AG04450 (cell line): Measurements from ENCODE around the gene DMD. TPM values are rescaled to one million over a fixed set of nuclear protein-coding genes. Genes with fewer than 3 reads are reported as not detected.

Experiments
- CTCF ChIA-PET: fragments of 300-600, 350-600 bp; formaldehyde crosslinking; extraction: SDS; loops from one replicate; lab custom pipeline; 2022; ENCODE audit warnings: antibody characterized with exemption, inconsistent platforms; lab: Charles Lee
- POLR2A ChIA-PET: fragments of 350-600 bp; formaldehyde crosslinking; extraction: SDS; loops from one replicate; lab custom pipeline; 2021; ENCODE audit warnings: antibody characterized with exemption, inconsistent platforms; lab: Yijun Ruan, JAX
- DNase-seq: peaks from one replicate; pipeline ENCODE4 v3.0.0-alpha.2; 2011; ENCODE audit warnings: low read depth, low spot score
- H3K27ac ChIP-seq: one replicate; pipeline ENCODE4 v1.5.1; 2012; ENCODE audit warnings: low read depth, low read length, control low read depth
- H3K27me3 ChIP-seq: one replicate; pipeline ENCODE4 v1.6.0; 2012; ENCODE audit warnings: low read length; ENCODE audit not compliant: control insufficient read depth, insufficient read depth
- H3K4me3 ChIP-seq: 2 replicates; pipeline ENCODE4 v1.5.1; 2011; ENCODE audit warnings: mild to moderate bottlenecking, low read depth, low read length, control low read depth
- H3K9me3 ChIP-seq: 2 replicates; pipeline ENCODE4 v1.5.1; 2012; ENCODE audit warnings: low read length; ENCODE audit not compliant: control insufficient read depth, insufficient read depth
- polyA plus RNA-seq: library from polyadenylated mRNA; depleted of rRNA; stranded (reverse); fragments of >200 nt; gene quantifications from 2 replicates; pipeline ENCODE4 v1.2.3, GENCODE V29; 2011
- TF ChIP-seq, protein P1 (sequence below): IDR thresholded peaks from 2 replicates; pipeline ENCODE4 v1.5.1; 2011; ENCODE audit warnings: low read depth, low read length, control low read depth, inconsistent platforms

Gene DMD
- polyA plus RNA-seq, 1 experiment = 7.6 TPM

DNA sequence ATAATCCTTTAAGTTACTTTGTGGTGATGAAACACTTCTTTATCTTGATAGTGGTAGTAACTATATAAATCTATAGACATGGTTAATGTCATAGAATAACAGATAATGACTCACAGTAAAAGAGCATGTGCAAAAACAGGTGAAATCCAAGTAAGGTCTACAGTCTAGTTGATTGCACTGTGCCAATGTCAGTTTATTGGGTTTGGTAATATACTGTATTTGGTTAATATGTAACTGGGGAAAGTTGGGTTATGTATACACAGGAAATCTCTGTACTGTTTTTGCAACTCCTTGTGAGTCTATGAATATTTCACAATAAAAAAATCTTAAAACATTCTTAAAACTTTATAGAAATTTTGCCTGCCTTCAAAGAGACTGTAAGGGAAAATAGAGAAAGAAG, 1071.9 kb downstream of the DMD start:
- POLR2A ChIA-PET = no interaction called here
- H3K9me3 ChIP-seq = no peaks in the 10 kb centered on the region; the same call in 1 of the 2 replicates
- no peak overlapping the region for H3K27ac ChIP-seq
- CTCF ChIA-PET = no interaction called here
- DNase-seq = no peak
- no peaks in the 10 kb centered on the region for H3K27me3 ChIP-seq
- TF ChIP-seq, protein P1, sequence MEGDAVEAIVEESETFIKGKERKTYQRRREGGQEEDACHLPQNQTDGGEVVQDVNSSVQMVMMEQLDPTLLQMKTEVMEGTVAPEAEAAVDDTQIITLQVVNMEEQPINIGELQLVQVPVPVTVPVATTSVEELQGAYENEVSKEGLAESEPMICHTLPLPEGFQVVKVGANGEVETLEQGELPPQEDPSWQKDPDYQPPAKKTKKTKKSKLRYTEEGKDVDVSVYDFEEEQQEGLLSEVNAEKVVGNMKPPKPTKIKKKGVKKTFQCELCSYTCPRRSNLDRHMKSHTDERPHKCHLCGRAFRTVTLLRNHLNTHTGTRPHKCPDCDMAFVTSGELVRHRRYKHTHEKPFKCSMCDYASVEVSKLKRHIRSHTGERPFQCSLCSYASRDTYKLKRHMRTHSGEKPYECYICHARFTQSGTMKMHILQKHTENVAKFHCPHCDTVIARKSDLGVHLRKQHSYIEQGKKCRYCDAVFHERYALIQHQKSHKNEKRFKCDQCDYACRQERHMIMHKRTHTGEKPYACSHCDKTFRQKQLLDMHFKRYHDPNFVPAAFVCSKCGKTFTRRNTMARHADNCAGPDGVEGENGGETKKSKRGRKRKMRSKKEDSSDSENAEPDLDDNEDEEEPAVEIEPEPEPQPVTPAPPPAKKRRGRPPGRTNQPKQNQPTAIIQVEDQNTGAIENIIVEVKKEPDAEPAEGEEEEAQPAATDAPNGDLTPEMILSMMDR = no peak
- no peak overlapping the region for H3K4me3 ChIP-seq

DNA sequence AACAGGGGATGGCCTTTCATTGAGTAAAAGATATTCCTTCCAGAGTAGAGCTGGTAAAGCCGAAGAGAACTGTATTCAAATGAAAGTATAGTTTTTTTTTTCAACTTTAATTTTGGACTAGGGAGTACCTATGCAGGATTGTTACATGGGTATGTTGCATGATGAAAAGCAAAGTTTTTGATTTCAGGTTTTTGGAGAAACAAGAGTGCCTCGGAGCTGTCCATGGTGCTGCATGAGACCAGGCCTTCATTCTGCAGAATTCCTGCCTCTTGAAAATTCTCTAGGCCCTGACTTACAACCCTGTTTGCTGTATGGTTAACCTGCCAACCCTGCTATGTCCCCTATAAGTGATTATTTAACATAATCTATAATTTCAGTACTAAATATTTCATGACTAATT, 1073.8 kb downstream of the DMD start:
- ChIA-PET CTCF (no interaction called here), POLR2A (no interaction called here)
- TF ChIP-seq, protein P1 = no peak
- Histone ChIP-seq H3K4me3 (no peak overlapping the region), H3K27me3 (no peaks in the 10 kb centered on the region), H3K27ac (no peak overlapping the region), H3K9me3 (no peaks in the 10 kb centered on the region)
- no peak for DNase-seq

DNA sequence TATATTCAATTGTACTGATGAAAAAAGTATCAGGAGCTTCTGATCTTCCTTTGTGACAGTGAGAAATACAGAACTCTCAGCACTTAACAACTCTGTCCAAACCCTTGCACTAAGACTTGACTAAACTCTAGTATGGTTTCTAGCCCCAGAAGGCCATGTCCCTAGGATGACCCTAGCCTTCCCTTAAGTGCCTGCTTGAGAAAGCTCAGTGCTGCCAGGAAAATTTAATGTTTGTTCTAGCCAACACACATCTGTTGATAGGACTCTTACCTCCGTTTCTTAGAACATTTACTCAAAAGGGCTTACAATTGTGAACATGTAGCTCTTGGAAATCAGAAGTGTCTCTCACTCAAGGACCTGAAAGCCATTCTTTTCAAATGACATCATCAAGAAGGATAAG, 1084.4 kb downstream of the DMD start:
- ChIA-PET CTCF (no interaction called here), POLR2A (no interaction called here)
- no peak for DNase-seq
- Histone ChIP-seq H3K27me3 (no peaks in the 10 kb centered on the region), H3K4me3 (no peak overlapping the region), H3K9me3 (no peaks in the 10 kb centered on the region), H3K27ac (no peak overlapping the region)
- TF ChIP-seq, protein P1 = no peak

DNA sequence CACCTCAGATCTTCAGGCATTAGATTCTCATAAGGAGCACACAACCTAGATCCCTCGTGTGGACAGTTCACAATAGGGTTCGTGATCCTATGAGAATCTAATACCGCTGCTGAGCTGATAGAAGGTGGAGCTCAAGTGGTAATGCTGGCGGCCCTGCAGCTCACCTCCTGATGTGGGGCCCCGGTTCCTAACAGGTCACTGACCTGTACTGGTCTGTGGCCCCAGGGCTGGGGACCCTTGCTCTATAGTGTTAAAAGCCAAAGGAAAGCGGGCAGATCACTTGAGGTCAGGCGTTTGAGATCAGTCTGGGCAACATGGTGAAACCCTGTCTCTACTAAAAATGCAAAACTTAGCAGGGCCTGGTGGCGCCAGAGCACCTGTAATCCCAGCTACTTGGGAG, 1092.5 kb downstream of the DMD start:
- ChIA-PET CTCF (no interaction called here), POLR2A (no interaction called here)
- H3K4me3 ChIP-seq = no peak overlapping the region
- H3K27ac ChIP-seq = no peak overlapping the region
- H3K27me3 ChIP-seq = no peaks in the 10 kb centered on the region
- DNase-seq = no peak
- TF ChIP-seq, protein P1 = no peak
- no peaks in the 10 kb centered on the region for H3K9me3 ChIP-seq

DNA sequence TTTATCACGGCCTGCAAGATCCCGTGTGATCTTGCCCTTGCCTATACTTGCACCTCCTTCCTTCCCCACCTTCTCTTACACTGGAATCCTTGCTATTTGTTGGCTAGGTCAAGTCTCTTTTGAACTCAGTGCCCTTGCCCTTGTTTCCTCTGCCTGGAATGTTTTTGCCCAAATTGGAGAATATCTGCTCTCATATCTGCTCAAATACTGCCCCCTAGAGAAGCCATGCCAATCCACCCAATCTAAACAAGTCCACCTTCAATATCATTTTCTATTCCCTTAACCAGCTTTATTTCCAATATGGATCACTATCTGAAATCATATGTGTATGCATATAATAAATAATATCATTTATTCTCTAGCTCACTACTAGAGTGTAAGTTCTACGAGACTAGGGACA, 1095.3 kb downstream of the DMD start:
- ChIA-PET CTCF (no interaction called here), POLR2A (no interaction called here)
- no peak overlapping the region for H3K4me3 ChIP-seq
- no peaks in the 10 kb centered on the region for H3K9me3 ChIP-seq
- H3K27ac ChIP-seq = no peak overlapping the region
- TF ChIP-seq, protein P1 = no peak
- DNase-seq = no peak
- no peaks in the 10 kb centered on the region for H3K27me3 ChIP-seq
